HK-2 (cell line): ENCODE results near the gene LCMT1.
"Not testable (repeated sequence)": the region's sequence is repeated elsewhere in the genome, so short reads cannot be mapped to it uniquely, and the experiment has no call there.

Source experiments
- DNase-seq: peaks from one replicate; pipeline ENCODE4 v3.0.0-alpha.2; 2018; ENCODE audit not compliant: unreplicated experiment

Gene LCMT1

DNA sequence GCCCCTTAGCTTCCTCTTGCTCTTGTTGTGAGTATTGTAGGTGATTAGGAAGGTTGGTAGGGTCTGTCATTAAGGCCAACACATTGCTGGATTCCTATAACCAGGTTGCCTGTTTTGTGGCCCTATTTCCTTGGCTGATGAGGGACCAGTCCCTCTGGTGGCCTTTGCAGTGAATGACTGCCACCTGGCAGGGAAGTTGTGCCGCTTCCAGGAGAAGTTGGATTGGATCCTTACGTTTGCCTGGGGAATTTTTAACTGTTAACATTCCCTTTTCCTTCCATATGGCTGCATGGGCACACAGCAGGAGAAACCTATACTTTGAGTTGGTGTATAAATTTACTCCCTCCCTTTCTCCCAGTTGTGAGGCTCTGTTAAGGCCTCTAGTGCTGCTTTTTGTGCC lies 32.4 kb downstream of the LCMT1 start:
- DNase-seq, result no peak

DNA sequence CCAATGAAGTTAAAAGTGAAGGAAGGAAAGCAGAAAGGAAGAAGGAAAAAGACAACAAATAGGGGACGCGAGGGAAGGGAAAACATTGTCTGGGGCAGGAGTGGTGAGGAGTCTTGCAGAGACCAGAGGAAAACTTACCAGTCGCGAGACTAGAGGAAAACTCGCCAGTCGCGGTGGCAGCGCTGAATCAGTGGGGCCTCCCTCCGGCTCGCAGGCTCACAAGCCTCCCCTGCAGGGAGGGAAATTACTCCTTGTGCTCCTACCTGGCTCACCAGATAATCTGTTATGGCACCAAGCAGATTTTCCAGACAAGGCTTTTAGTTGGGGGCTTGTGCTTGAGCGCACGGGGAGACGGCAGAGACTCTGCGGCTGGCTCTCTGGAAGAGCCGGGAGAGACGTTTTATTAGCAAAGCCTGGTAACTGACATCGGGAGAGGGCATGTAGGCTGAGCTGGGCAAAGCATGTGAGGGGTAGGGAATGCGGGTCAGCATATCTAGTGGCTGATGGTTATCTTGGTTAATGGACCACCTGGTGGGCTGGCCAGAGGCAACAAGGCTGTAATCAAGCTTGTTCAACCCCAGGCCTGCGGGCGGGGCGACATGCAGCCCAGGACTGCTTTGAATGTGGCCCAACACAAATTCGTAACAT lies 37.1 kb downstream of the LCMT1 start:
- DNase-seq, result no peak

DNA sequence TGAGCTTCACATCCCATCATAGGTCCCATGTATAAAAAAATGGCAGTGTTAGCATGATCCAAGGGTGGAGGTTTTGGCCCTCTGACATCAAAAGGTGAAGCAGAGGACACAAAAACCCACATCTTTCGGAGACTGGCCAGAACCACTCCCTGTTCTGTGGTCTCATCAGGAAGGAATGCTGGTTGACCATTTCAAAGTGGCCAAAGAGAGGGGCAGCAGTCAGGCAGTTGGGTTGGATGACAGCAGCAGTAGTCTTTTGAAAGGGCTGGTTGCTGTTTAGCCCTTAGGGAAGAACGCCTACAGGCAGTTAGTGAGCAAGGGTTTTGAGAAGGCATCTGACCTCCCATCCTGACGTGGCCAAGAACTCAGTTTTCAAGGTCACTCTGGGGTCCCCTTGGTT lies 40.5 kb downstream of the LCMT1 start:
- peak; percentile 42 for DNase-seq

DNA sequence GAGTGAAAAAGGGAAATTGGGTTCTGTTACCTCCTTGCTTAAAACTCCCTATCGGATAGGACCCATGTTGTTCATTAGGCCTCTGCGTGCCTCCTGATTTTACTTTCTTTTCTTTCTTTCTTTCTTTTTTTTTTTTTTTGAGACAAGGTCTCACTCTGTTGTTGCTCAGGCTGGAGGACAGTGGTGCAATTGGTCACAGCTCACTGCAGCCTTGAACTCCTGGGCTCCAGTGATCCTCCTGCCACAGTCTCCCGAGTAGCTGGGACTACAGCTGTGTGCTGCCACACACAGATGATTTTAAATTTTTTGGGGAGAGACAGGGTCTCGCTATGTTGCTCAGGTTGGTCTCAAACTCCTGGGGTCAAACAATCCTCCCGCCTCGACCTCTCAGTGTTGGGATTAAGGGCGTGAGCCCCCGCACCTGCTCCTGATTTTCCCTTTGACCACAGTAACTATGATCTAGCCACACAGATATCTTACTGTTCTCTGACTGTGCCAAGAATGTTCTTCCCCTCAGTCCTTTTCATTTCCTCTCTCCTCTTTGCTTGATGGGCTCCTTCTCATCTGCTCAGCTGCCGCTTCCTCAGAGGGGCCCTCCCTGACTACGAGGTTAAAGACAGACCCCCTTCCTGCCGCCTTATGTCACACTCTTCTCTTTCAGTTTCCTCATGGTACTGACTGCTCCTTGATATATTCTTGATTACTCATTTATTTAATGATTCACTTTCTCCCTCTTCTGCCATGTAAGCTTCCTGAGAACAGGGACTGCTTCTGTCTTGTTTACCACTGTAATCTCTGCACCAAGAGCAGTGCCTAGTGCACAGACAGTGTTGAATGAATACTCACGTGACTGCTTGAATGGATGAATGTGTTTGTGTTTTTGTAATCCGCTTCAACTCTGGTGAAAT lies 44.3 kb downstream of the LCMT1 start:
- DNase-seq, result peak; percentile 34

DNA sequence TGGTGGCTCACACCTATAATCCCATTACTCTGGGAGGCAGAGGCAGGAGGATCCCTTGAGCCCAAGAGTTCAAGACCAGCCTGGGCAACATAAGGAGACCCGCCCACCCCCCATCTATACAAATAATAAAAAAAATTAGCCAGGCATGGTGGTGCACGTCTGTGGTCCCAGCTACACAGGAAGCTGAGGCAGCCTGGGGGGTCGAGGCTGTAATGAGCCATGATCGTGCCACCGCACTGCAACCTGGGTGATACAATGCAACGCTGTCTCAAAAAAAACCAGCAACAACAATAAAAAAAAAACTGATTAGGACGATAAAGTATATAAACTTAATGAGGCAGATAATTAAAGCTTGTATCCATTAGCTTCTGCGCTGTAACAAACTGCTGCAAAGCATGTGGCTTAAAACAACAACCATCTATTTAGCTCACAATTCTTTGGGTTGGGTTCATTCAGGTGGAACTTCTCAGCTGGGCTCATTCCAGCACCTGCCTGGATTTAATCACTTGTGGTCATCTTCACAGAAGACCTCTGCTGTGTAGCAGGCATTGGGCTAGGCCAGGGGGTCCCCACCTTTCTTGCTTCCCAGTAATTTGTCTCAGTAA lies 45.8 kb downstream of the LCMT1 start:
- DNase-seq, result no peak

DNA sequence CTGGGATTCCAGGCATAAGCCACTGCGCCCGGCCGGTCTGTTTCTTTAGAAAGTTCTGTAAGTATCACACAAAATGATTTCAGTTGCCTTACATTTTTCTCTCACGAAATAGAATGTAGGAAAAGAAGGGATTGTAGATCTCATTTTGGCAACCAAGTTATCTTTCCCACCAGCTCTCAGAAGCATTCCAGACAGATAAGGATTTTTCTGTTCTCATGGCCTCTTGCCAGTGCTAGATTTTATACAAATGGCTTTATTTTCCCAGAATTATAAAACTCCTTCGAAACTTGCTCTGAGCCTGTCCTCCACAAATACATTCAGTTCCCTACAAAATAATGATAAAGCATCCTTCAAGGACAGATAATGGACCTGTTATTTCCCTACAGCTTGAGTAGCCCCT lies 46.9 kb downstream of the LCMT1 start:
- DNase-seq, result no peak

DNA sequence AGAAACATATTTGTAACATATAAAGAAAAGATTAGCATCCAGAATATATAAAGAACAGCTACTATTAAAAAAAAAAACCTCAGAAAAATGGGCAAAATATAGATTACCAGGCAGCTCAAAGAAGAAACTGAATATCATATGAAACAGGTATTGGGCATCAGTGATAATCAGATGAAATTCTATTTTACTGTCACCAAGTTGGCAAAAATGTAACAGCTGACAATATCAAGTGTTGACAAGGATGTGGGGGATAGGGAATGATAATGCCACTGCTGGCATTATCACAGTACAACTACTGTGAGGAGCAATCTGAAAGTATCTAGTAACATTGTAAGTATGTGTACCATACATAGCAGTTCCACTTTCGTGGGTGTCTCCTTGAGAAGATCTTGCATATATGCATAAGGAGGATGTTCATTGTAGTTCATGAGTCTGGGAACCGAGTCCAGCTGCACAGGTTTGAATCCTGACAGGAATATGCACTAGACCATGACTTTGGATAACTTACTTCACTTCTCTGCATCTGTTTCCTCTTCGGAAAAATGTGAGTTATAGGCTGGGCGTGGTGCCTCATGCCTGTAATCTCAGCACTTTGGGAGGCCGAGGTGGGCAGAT lies 50.3 kb downstream of the LCMT1 start:
- no peak for DNase-seq

DNA sequence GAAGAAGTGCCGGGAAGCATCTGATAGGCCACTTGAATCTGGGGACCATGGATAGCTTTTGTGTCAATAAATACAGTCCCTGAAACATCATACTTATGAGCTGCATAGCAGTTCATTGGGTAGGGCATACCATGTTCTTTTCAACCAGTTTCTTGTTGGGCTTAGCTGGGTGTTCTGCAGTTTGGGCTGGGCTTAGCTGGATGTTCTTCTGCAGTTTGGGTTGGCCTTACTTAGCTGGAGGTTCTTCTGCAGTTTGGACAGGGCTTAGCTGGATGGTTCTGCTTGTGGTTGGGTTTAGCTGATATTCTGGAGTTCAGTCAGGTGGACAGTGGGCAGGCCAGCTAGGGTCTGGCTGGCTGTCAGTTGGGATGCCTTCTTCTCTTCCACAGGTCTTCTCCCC lies 52.1 kb downstream of the LCMT1 start:
- no peak for DNase-seq

DNA sequence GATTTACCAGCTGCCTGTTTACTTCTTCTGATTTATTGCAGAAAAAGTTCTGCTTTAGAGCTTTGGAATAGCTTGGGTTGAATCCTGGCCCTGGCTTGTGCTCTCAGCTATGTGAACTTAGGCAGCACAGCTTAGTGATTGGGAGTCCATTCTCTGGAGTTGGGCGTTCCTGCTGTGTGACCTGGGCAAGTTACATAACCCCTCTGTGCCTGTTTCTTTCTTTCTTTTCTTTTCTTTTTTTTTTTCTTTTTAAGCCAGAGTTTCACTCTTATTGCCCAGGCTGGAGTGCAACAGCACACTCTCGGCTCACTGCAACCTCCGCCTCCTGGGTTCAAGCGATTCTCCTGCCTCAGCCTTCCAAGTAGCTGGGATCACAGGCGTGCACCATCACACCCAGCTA lies 53.7 kb downstream of the LCMT1 start:
- no peak for DNase-seq

DNA sequence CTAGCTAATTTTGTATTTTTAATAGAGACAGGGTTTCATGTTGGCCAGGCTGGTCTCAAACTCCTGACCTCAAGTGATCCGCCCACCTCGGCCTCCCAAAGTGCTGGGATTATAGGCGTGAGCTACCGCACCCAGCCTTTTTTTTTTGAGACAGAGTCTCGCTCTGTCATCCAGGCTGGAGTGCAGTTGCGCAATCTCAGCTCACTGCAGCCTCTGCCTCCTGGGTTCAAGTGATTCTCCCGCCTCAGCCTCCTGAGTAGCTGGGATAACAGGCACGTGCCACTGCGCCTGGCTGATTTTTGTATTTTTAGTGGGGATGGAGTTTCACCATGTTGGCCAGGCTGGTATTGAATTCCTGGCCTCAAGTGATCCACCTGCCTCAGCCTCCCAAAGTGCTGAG lies 56.4 kb downstream of the LCMT1 start:
- not testable (repeated sequence) for DNase-seq

DNA sequence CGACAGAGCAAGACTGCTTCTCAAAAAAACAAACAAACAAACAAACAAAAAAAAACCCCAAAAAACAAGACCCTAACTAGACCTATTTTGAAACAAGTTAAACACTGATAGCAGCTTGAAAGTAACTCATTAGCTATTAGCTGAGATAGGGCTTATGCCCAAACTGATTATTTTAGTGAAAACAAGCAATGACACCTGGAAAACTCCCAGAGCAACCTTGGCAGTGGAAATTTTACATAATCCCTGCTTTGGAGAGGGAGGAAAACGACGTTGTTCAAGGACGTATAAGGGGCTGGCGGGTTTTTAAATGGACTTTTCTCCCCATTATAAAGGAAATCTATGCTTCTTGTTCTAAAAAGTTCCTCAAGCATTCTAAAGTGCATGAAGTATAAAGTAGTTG lies 59.8 kb downstream of the LCMT1 start:
- DNase-seq, result no peak

DNA sequence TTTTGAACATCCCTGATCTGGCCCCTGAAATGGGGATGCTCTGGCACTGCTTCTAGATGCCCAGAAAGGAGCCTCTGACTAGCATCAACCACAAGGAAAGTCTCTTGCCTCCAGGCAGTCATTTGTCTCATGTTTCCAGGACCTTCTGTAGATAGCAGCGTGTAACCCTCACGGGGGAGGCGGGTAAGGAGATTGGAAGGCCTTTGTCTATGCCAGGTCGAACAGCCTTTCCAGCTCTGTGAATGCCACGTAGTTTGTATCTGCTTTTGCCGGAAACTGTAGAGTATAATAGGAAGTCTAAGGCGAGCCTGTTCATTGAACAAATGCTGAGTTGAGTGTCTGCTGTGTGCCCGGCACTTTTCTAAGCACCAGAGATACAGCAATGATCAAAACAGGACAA lies 61.3 kb downstream of the LCMT1 start:
- no peak for DNase-seq

DNA sequence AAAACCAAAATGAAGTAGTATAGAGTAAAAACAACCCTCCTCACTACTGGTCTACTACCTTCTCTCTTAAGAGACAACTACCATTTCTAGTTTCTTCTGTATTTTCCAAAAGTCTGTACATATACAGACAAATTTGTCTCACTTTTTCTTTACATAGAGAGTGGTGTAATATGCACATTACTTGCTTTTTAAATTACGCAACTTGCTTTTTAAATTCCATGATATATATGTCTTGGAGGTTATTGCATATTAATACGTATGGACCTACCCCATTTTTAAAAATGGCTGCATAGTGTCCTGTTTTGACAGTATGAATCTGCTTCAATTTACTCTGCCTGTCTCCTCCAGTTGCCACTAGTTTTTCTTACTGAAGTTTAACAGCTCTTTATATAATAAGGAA lies 62.7 kb downstream of the LCMT1 start:
- no peak for DNase-seq

DNA sequence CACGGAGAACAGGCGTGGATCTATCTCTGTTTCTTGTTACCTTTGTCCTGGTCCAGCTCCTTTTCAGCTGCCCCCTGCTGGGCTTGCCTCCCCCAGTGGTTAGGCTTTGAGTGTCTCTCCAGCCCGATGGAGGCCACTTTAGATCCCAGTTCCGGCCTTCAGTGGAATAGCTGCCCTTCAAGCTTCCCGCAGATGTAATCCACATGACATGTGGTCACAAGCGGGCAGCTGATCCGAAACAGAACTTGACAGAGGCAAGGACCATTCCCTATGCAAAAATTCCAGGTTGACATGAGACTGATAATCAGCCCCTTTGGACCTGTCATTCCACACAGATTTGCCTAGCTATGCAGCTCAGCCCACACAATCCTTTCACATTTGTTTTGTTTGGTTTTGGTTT lies 64.6 kb downstream of the LCMT1 start:
- DNase-seq, result no peak

DNA sequence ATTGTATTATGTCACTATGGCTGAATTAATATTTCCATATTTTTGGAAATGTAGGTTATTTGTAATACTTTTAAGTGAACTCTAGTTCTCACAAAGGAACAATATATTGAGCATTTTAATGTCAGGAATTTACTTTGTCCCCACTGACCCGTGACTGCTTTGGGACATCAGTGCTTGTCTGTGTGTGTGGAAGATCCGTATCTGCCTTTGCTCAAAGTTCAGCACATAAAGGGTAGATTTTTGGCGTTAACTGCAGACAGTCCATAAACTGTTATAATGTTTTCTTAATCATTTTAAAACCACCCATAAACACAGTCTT lies 65.9 kb downstream of the LCMT1 start:
- no peak for DNase-seq

DNA sequence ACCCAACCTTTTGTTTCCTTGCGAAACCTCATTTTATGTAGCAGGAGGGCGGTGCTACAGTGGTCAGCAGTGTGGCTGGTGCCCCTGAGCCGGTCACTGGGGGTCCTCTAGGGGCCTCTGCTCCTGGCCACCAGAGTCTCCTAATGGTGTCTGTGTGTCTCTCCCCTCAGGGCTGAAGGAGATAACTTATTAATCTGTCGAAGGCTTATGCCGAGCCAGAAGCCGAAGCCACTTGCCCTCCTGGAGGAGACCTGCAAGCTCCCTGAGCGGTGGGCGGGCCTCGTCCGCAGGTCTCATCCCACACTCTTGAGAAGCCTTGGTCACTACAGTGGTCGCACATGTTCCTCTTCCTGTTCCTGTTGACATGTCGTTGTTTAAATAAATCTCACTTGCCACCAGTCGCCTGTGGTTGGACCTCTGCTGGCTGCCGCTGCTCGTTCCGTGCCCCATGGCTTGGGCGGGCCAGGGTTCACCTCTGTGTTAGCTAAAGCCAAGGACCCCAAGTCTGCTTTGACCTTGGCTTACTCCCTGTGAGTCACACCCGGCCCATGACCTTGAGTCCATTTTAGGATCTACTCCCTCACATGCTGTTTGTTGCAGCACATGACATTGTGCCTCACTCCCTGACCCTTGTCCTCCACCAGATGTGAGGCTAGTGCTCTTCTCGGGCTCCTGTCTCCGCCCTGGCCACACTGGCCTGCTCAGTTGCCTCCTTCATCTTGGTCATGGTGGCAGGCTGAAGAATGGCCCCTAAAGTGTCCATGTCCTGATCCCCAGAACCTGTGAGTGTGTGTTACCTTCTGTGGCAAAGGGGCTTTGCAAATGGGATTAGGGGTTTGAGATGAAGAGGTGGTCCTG lies 66.5 kb downstream of the LCMT1 start:
- no peak for DNase-seq

DNA sequence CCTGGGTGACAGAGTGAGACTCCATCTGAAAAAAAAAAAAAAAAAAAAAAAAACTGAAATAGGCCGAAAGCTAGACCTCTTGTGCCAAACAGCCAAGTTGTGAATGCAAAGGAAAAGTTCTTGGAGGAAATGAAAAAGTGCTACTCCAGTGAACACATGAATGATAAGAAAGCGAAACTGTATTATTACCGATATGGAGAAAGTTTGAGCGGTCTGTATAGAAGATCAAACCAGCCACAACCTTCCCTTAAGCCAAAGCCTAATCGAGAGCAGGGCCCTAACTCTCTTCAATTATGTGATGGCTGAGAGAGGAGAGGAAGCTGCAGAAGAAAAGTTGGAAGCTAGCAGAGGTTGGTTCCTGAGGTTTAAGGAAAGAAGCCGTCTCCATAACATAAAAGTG lies 69.7 kb downstream of the LCMT1 start:
- not testable (repeated sequence) for DNase-seq

DNA sequence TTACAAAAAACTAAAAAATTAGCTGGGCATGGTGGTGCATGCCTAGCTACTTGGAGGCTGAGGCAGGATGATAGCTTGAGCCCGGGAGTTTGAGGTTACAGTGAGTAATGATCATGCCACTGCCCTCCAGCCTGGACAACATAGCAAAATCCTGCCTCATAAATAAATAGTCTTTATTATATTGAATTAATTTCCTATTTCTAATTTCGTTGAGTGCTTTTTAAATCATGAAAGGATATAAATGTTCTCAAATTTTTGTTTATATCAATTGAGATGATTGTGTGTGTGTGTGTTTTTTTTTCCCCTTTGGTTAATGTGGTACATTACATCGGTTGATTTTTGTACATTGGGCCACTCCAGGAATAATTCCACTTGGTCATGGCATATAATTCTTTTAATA lies 73.2 kb downstream of the LCMT1 start:
- no peak for DNase-seq

DNA sequence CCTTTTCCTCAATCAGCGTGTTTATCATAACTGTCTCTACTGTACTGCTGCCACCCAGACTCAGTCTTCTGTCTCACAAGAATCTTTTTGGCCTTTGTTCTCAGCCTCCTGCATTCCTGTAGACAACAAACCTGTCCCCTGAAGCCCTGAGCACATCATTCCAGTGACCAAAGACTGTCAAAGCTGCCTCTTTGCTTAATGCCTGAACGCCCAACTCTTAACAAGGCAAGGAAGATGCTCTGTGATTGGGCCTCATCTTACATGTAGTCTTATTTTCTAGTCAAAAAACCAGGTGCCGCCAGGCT lies 75.9 kb downstream of the LCMT1 start:
- no peak for DNase-seq

DNA sequence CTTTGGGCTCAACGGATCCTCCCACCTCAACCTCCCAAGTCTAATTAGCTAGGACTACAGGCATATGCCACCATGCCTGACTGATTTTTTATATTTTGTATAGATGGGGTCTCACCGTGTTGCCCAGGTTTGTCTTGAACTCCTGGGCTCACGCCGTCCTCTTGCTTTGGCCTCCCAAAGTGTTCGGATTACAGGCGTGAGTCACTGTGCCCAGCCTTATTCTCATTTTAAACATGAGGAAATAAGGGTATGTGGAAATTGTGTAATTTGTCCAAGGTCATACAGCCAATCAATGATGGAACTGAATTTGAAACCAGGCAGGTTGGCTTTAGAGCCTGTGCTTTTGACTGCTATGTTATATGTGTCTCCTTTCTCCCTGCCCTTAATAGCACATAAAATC lies 77.8 kb downstream of the LCMT1 start:
- no peak for DNase-seq

DNA sequence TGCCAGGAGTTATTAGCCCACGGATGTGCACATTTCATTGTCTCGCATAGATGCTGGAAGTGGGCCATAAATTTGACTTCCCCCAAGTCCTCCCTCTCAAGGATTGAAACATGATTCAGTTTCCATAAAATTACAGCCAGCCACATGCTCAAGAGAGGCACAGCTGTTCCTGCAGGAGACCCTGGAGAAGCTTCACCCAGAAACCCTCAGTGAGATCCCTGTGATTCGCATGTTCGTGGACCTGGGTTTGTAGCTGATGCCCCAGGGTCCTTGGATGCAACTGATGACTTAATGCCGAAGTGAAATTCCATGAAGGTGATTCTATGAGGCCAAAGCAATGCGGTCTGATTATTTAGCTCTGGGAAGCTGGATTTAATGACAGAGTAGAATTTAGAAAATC lies 80.6 kb downstream of the LCMT1 start:
- DNase-seq, result no peak

DNA sequence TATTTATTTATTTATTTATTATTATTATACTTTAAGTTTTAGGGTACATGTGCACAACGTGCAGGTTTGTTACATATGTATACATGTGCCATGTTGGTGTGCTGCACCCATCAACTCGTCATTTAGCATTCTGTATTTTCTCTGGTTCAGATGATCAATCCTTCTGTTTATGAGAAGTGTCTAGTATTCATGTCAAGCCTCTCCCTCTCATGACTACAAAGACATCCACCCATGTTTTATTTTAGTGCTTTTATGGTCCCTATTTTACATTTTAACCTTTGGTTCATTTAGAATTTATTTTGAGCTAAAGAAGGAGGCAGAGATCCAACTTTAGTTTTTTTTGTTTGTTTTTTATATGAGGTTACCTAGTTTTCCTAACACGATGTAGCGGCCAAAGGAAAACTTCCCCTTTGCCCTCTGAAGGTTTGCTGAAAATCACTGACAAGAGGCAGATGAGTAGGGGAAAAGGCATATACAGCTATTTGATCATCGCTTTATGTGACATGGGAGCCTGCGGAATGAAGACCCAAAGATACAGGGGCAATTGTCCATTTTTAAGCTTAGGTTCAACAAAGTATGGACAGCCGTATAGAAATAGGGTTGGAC lies 82.8 kb downstream of the LCMT1 start:
- DNase-seq, result no peak
